Measurements from ENCODE around the gene WDR1. TPM values are rescaled to one million over a fixed set of nuclear protein-coding genes. Genes with fewer than 3 reads are reported as not detected.

The WDR1 gene
- polyA plus RNA-seq, 1 of the 3 experiments (the other 2 are of a cell fraction) = 310 TPM

- no peak for TF ChIP-seq USF2 (IDR thresholded peaks at IDR 0.05; ENCODE audit: borderline replicate concordance, low read depth, low read length)
- TF ChIP-seq TAF1 (IDR thresholded peaks at IDR 0.05; ENCODE audit: borderline replicate concordance, low read depth, low read length) = no peak
- TF ChIP-seq, protein P1, sequence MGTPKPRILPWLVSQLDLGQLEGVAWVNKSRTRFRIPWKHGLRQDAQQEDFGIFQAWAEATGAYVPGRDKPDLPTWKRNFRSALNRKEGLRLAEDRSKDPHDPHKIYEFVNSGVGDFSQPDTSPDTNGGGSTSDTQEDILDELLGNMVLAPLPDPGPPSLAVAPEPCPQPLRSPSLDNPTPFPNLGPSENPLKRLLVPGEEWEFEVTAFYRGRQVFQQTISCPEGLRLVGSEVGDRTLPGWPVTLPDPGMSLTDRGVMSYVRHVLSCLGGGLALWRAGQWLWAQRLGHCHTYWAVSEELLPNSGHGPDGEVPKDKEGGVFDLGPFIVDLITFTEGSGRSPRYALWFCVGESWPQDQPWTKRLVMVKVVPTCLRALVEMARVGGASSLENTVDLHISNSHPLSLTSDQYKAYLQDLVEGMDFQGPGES (IDR thresholded peaks at IDR 0.05; ENCODE audit: low read depth, low read length) = no peak
Observed at GRCh38 chr4:10072420-10073017, 44.1 kb downstream of the WDR1 start (continued).

DNA sequence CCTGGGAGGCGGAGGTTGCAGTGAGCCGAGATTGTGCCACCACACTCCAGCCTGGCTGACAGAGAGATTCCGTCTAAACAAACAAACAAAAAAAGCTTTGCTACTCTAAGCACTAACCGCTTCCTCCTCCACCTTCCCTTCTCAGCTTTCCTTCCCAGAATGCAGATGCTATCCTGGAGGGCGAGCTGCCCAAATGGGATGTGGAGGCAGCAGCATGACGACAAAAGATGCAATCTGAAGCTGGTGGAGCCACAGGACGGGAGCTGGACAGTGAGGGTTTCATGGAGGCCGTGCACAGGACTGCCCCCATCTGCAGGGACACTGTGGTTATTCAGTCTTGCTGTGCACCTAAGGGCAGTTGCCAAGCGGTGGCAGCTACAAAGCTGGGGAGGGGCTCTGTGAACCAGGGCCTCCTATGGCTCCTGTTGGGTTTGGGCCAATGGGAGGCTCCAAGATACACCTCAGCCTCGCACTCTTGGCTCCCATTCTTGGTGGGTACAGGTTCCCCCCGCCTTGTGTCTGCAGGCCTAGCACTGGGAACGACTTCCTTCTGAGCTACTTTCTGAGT, 47.4 kb downstream of the WDR1 start:
- no peak for DNase-seq
- Histone ChIP-seq H3K9me2 (no peaks in the 10 kb centered on the region), H3K79me2 (ENCODE audit: insufficient read depth) (no peaks in the 10 kb centered on the region), H3K9ac (no peak overlapping the region), H3K4me1 (ENCODE audit: control insufficient read depth in 1 of 2, insufficient read depth in 2 of 2, low read depth in 1 of 2, low read length in 1 of 2) (no peaks in the 10 kb centered on the region), H3K9me3 (no peaks in the 10 kb centered on the region), H4K20me1 (ENCODE audit: insufficient read depth) (peaks cover 8% of the 10 kb centered on the region; the same call in 1 of the 2 replicates), H3K4me2 (no peak overlapping the region), H3K27me3 (ENCODE audit: insufficient read depth) (no peaks in the 10 kb centered on the region), H3K4me3 (ENCODE audit: low read depth in 2 of 2, low read length in 1 of 2) (no peak overlapping the region), H2AFZ (ENCODE audit: low read depth) (no peak overlapping the region), H3F3A (replicated peaks; ENCODE audit: insufficient read depth) (peaks cover 8% of the 10 kb centered on the region), H3K27ac (ENCODE audit: low read depth in 2 of 2, low read length in 1 of 2) (no peak overlapping the region), H3K36me3 (replicated peaks in 1 of 2; ENCODE audit: control insufficient read depth in 1 of 2, insufficient read depth in 2 of 2, low read length in 1 of 2) (peaks cover 22 to 26% of the 10 kb centered on the region in 2 experiments)
- no peak for TF ChIP-seq EP300 (IDR thresholded peaks at IDR 0.05; ENCODE audit: borderline replicate concordance in 1 of 2, low read depth in 1 of 2, low read length in 1 of 2)
- TF ChIP-seq TEAD4 (IDR thresholded peaks at IDR 0.05; ENCODE audit: borderline replicate concordance, insufficient read depth) = no peak
- TF ChIP-seq CHD2 (IDR thresholded peaks at IDR 0.05; ENCODE audit: low read length, partially characterized antibody) = no peak
- TF ChIP-seq RFX5 (IDR thresholded peaks at IDR 0.05; ENCODE audit: low read length) = no peak
- WGBS (ENCODE audit: low lambda C conversion rate) = 97% methylated on average over 10 of the region's 12 CpGs
- CTCF ChIA-PET = no interaction called here
- POLR2A ChIA-PET = no interaction called here

DNA sequence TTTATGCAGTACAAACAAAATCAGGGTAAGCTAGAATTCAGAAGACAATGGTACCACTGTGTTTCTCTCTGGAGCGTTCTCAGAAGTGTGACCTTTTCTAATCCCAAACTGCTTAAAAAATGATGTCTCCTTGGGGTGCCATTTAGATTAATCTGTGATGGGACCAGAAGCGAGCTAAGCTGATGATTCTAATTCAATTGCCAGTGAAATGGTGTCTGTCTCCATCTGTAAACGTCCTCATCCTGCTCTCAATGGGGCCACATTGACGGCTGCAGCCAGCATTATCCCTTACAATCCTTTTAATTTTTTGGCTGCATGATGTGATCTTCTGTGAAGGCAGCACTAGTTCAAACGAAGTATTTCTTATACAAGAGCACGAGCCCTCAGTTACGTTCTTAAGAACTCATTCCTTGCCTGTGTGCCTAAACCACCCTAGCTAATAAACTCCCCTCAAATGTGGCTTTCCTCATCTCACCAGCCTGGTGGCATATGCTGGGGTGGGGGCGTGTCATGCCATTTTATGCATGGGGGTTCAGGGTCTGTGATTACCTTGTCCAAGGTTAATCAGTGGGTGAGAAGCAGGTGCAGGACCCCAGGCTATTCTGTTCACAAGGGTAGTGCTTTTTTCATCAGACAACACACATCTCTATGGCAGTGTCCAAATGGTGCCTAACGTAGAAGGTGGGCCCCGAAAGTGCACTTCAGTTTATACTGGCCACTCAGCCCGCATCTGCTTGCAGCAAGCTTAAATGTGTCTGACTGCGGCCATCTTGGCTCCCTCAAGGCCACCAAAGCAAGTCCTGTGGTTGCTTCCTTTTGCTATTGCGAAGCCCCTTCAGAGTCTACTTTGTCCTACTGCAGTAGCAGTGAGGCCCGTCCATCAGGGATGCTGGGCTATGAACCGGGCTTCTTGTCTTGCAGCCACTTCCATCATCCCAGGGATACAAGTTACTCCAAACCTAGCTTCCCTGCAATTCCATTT, 49.6 kb downstream of the WDR1 start:
- no peak overlapping the region for H3K27ac ChIP-seq (ENCODE audit: low read depth in 2 of 2, low read length in 1 of 2)
- no peak overlapping the region for H2AFZ ChIP-seq (ENCODE audit: low read depth)
- H3K79me2 ChIP-seq (ENCODE audit: insufficient read depth) = no peaks in the 10 kb centered on the region
- peaks cover 0 to 7% of the 10 kb centered on the region in 2 experiments; a peak in 1 of 4 replicates for H3K4me1 ChIP-seq (ENCODE audit: control insufficient read depth in 1 of 2, insufficient read depth in 2 of 2, low read depth in 1 of 2, low read length in 1 of 2)
- 88% methylated on average over 15 of the region's 15 CpGs for WGBS (ENCODE audit: low lambda C conversion rate)
- no peak overlapping the region for H3K4me2 ChIP-seq
- POLR2A ChIA-PET = no interaction called here
- peaks cover under 1 to 6% of the 10 kb centered on the region in 2 experiments for H3K36me3 ChIP-seq (replicated peaks in 1 of 2; ENCODE audit: control insufficient read depth in 1 of 2, insufficient read depth in 2 of 2, low read length in 1 of 2)
- no peaks in the 10 kb centered on the region for H3K9me2 ChIP-seq
- no peak overlapping the region for H3K4me3 ChIP-seq (ENCODE audit: low read depth in 2 of 2, low read length in 1 of 2)
- peaks cover 4% of the 10 kb centered on the region for H3F3A ChIP-seq (replicated peaks; ENCODE audit: insufficient read depth)
- H4K20me1 ChIP-seq (ENCODE audit: insufficient read depth) = no peaks in the 10 kb centered on the region
- CTCF ChIA-PET = interaction anchor here (0.6 to 1.2 kb wide), 4 partner anchors 54 to 482 kb away, joined by 3 to 4 read pairs (median 4); no protein-coding TSS in a partner anchor
- no peak for DNase-seq
- no peaks in the 10 kb centered on the region for H3K9me3 ChIP-seq
- no peaks in the 10 kb centered on the region for H3K27me3 ChIP-seq (ENCODE audit: insufficient read depth)
- H3K9ac ChIP-seq = no peak overlapping the region
- no peak for TF ChIP-seq JUND (IDR thresholded peaks at IDR 0.05)
- TF ChIP-seq, protein P2, sequence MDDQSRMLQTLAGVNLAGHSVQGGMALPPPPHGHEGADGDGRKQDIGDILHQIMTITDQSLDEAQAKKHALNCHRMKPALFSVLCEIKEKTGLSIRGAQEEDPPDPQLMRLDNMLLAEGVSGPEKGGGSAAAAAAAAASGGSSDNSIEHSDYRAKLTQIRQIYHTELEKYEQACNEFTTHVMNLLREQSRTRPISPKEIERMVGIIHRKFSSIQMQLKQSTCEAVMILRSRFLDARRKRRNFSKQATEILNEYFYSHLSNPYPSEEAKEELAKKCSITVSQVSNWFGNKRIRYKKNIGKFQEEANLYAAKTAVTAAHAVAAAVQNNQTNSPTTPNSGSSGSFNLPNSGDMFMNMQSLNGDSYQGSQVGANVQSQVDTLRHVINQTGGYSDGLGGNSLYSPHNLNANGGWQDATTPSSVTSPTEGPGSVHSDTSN (IDR thresholded peaks at IDR 0.05) = no peak
- TF ChIP-seq FOSL2 (IDR thresholded peaks at IDR 0.05; ENCODE audit: borderline replicate concordance, low read depth) = no peak
- no peak for TF ChIP-seq CTCF (IDR thresholded peaks at IDR 0.05)
- TF ChIP-seq FOXM1 (IDR thresholded peaks at IDR 0.05; ENCODE audit: low read depth) = no peak
- TF ChIP-seq, protein P1 (IDR thresholded peaks at IDR 0.05; ENCODE audit: low read depth, low read length) = no peak
- TF ChIP-seq POLR2AphosphoS5 (IDR thresholded peaks at IDR 0.05; ENCODE audit: low read depth, low read length) = no peak
- no peak for TF ChIP-seq SMC3 (IDR thresholded peaks at IDR 0.05; ENCODE audit: low read depth, low read length)

Data from SK-N-SH (cell line).